B cell (primary cell): Measurements from ENCODE around the gene IL13. TPM values are rescaled to one million over a fixed set of nuclear protein-coding genes. Genes with fewer than 3 reads are reported as not detected.

Experiments used
- ATAC-seq: fragments of 200-7000 bp; cut with Tn5 transposase; one replicate; pipeline ENCODE4 v1.10.0; 2021; ENCODE audit warnings: low read depth, mild to moderate bottlenecking, moderate number of reproducible peaks, moderate library complexity
- CTCF ChIA-PET: fragments of 350-600 bp; sonication (Branson Sonifier 250); formaldehyde crosslinking; loops from one replicate; lab custom pipeline; 2021; ENCODE audit warnings: antibody characterized with exemption, inconsistent platforms; lab: Charles Lee
- POLR2A ChIA-PET: fragments of 350-600 bp; sonication (Branson Sonifier 250); formaldehyde crosslinking; loops from one replicate; lab custom pipeline; 2021; ENCODE audit warnings: antibody characterized with exemption; lab: Charles Lee
- DNase-seq: peaks from one replicate; pipeline ENCODE4 v3.0.0; 2013
- H2AFZ ChIP-seq: 2 replicates; pipeline ENCODE4 v1.6.1; 2012; ENCODE audit warnings: mild to moderate bottlenecking, low read depth, low read length; ENCODE audit not compliant: insufficient read depth, poor library complexity, severe bottlenecking
- H3K27ac ChIP-seq, 2 donors: 1 replicate in 1 of 2; 2 replicates in 1 of 2; pipeline ENCODE4 v1.5.1; 2012 to 2013; ENCODE audit warnings: low read length in 2 of 2, mild to moderate bottlenecking in 2 of 2, moderate library complexity in 1 of 2
- H3K27me3 ChIP-seq, 4 experiments: fragments of 200-600 bp in 1 of 4; sonication (generic) in 1 of 4; replicated peaks in 1 of 4; 1 replicate in 2 of 4; 2 replicates in 2 of 4; pipeline versions ENCODE4 v1.6.1 to v1.7.0; 2013 to 2016; ENCODE audit warnings: low read length in 3 of 4, mild to moderate bottlenecking in 2 of 4, mixed read lengths in 1 of 4, moderate library complexity in 1 of 4; ENCODE audit not compliant: insufficient read depth in 4 of 4, control insufficient read depth in 3 of 4; ENCODE audit errors: control extremely low read depth in 1 of 4
- H3K36me3 ChIP-seq, 2 experiments: replicated peaks in 1 of 2; 1 replicate in 1 of 2; 2 replicates in 1 of 2; pipeline versions ENCODE4 v1.6.1 to v1.7.1; 2013; ENCODE audit warnings: low read length in 1 of 2; ENCODE audit not compliant: insufficient read depth in 2 of 2, control insufficient read depth in 1 of 2; ENCODE audit errors: control extremely low read depth in 1 of 2, extremely low read depth in 1 of 2
- H3K4me1 ChIP-seq, 2 donors: fragments of 200-600 bp in 1 of 2; sonication (generic) in 1 of 2; 1 replicate in 1 of 2; 2 replicates in 1 of 2; pipeline versions ENCODE4 v1.5.1 to v1.6.1; 2013 to 2017; ENCODE audit warnings: low read length in 2 of 2; ENCODE audit not compliant: control insufficient read depth in 2 of 2, insufficient read depth in 2 of 2
- H3K4me2 ChIP-seq: replicated peaks from 2 replicates; pipeline ENCODE3; 2012; ENCODE audit warnings: mild to moderate bottlenecking, low read depth, low read length; ENCODE audit not compliant: poor library complexity, severe bottlenecking
- H3K4me3 ChIP-seq, 5 experiments: fragments of 200-600 bp in 1 of 5; sonication (generic) in 1 of 5; 1 replicate in 3 of 5; 2 replicates in 2 of 5; pipeline versions ENCODE4 v1.5.1 to v1.7.0; 2011 to 2016; ENCODE audit warnings: low read length in 4 of 5, mild to moderate bottlenecking in 4 of 5, low read depth in 2 of 5, control low read depth in 1 of 5, moderate library complexity in 1 of 5; ENCODE audit not compliant: insufficient read depth in 1 of 5; ENCODE audit errors: control extremely low read depth in 1 of 5, extremely low read depth in 1 of 5
- H3K79me2 ChIP-seq: fragments of 200-600 bp; sonication (generic); one replicate; pipeline ENCODE4 v1.6.0; 2016; ENCODE audit warnings: low read length; ENCODE audit not compliant: control insufficient read depth, insufficient read depth
- H3K9ac ChIP-seq: fragments of 200-600 bp; sonication (generic); 2 replicates; pipeline ENCODE4 v1.6.1; 2017; ENCODE audit warnings: mild to moderate bottlenecking, low read length, moderate library complexity
- H3K9me3 ChIP-seq, 3 donors: one replicate each; pipeline versions ENCODE4 v1.6.1 to v1.7.1; 2013; ENCODE audit warnings: low read length in 2 of 3; ENCODE audit not compliant: control insufficient read depth in 2 of 3, insufficient read depth in 1 of 3; ENCODE audit errors: control extremely low read depth in 1 of 3
- H4K20me1 ChIP-seq: 2 replicates; pipeline ENCODE4 v1.6.0; 2012; ENCODE audit warnings: mild to moderate bottlenecking, low read length; ENCODE audit not compliant: insufficient read depth, control insufficient read depth, poor library complexity, severe bottlenecking
- H3K27ac Mint-ChIP-seq: one replicate; pipeline ENCODE4 v1.8.0; 2021; ENCODE audit warnings: mixed read lengths
- H3K27me3 Mint-ChIP-seq: one replicate; pipeline ENCODE4 v1.8.0; 2021; ENCODE audit warnings: mixed read lengths
- H3K4me1 Mint-ChIP-seq: one replicate; pipeline ENCODE4 v1.8.0; 2021; ENCODE audit warnings: mixed read lengths
- H3K4me3 Mint-ChIP-seq: one replicate; pipeline ENCODE4 v1.8.0; 2021; ENCODE audit warnings: mixed read lengths
- H3K9me3 Mint-ChIP-seq: one replicate; pipeline ENCODE4 v1.8.0; 2022; ENCODE audit warnings: mixed read lengths; ENCODE audit not compliant: insufficient read depth
- CTCF ChIP-seq: fragments of 200-600 bp; IDR thresholded peaks from one replicate; pipeline ENCODE4 v1.8.0; 2022; ENCODE audit warnings: antibody characterized with exemption, mild to moderate bottlenecking
- EZH2 ChIP-seq: IDR thresholded peaks from 2 replicates; pipeline ENCODE4 v1.6.1; 2012; ENCODE audit warnings: borderline replicate concordance, low read depth, mild to moderate bottlenecking, moderate library complexity, low read length; ENCODE audit not compliant: insufficient read depth, poor library complexity, severe bottlenecking
- WGBS: methylation state at CpG from one replicate; pipeline ENCODE4 v1.1.5; 2013; ENCODE audit warnings: missing lambda C conversion rate; ENCODE audit not compliant: insufficient coverage; 5-methylcytosine and 5-hydroxymethylcytosine counted together
- intact Hi-C: fragments of 100-400 bp; cut with micrococcal nuclease; formaldehyde crosslinking; loops from one replicate; pipeline ENCODE4 v1.10.0; 2022
- polyA plus RNA-seq: library from polyadenylated mRNA; depleted of rRNA; stranded (reverse); fragments of >200 nt; gene quantifications from 2 replicates; pipeline ENCODE4 v1.2.3, GENCODE V29; 2012
- total RNA-seq, 2 donors: library from RNA; stranded (reverse); fragments of 120-200 nt in 1 of 2; gene quantifications; 1 replicate in 1 of 2; 2 replicates in 1 of 2; pipeline versions ENCODE4 v1.2.3 to v1.2.4, GENCODE V29; 2013 to 2022

IL13 gene
- total and polyA plus RNA-seq, 2 donors (not counting 1 experiment from before 2014, with no cell fraction given) = 0.42 to 0.45 TPM

- intact Hi-C loops = no loop called here
- no peaks in the 10 kb centered on the region for H3K79me2 ChIP-seq
- 100% methylated on average over 1 of the region's 3 CpGs for whole genome bisulfite sequencing
- H3K4me2 ChIP-seq = no peak overlapping the region
- no peak overlapping the region for H3K9ac ChIP-seq
- Mint-ChIP-seq H3K27me3 (peaks cover 3% of the 10 kb centered on the region), H3K9me3 (no peaks in the 10 kb centered on the region), H3K4me1 (peaks cover 37% of the 10 kb centered on the region), H3K27ac (no peak overlapping the region), H3K4me3 (no peak overlapping the region)
- H3K4me1 ChIP-seq = peaks cover 14 to 18% of the 10 kb centered on the region in 2 donors
- POLR2A ChIA-PET = interaction anchor here (0.7 kb wide), 1 partner anchor 202 kb away, joined by 4 read pairs; no protein-coding TSS in a partner anchor
- DNase-seq (no peak), ATAC-seq (no peak)
- H3K9me3 ChIP-seq = no peaks in the 10 kb centered on the region
- TF ChIP-seq EZH2 (no peak), CTCF (no peak)
- H3K36me3 ChIP-seq = no peaks in the 10 kb centered on the region
- H3K27ac ChIP-seq = no peak overlapping the region
- H4K20me1 ChIP-seq = no peaks in the 10 kb centered on the region
- H3K4me3 ChIP-seq = no peak overlapping the region
- no peaks in the 10 kb centered on the region for H3K27me3 ChIP-seq
- CTCF ChIA-PET = no interaction called here
- no peak overlapping the region for H2AFZ ChIP-seq
Measured at GRCh38 chr5:132686193-132686592, 28.2 kb downstream of the IL13 start.

GRCh38 chr5:132687995-132688394 lies 30.0 kb downstream of the IL13 start:
- no peak for ATAC-seq
- Mint-ChIP-seq H3K27me3 (peaks cover 3% of the 10 kb centered on the region), H3K4me3 (no peak overlapping the region), H3K27ac (no peak overlapping the region), H3K4me1 (peaks cover 21% of the 10 kb centered on the region), H3K9me3 (peaks cover 2% of the 10 kb centered on the region)
- Histone ChIP-seq H3K27ac (no peak overlapping the region), H3K79me2 (no peaks in the 10 kb centered on the region), H3K27me3 (no peaks in the 10 kb centered on the region), H3K9me3 (no peaks in the 10 kb centered on the region), H3K4me2 (no peak overlapping the region), H4K20me1 (no peaks in the 10 kb centered on the region), H3K4me3 (no peak overlapping the region), H2AFZ (no peak overlapping the region), H3K9ac (no peak overlapping the region), H3K4me1 (peaks cover 0 to 7% of the 10 kb centered on the region in 2 donors), H3K36me3 (no peaks in the 10 kb centered on the region)
- CTCF ChIA-PET = no interaction called here
- WGBS = 74% methylated on average over 4 of the region's 5 CpGs
- POLR2A ChIA-PET = no interaction called here
- TF ChIP-seq CTCF = no peak
- no peak for TF ChIP-seq EZH2
- intact Hi-C loops = no loop called here
- DNase-seq = no peak
